SH-SY5Y (cell line): Measurements from ENCODE around the gene PCSK5.

Source experiments
- GATA2 ChIP-seq: IDR thresholded peaks from 2 replicates; pipeline ENCODE4 v1.6.1; 2011; ENCODE audit warnings: mild to moderate bottlenecking, low read depth, low read length
- GATA3 ChIP-seq: IDR thresholded peaks from 2 replicates; pipeline ENCODE4 v1.6.1; 2011; ENCODE audit warnings: low read depth, mild to moderate bottlenecking, low read length, moderate library complexity

- TF ChIP-seq GATA3 (no peak), GATA2 (no peak)
These were observed 127.8 kb downstream of the PCSK5 start for GRCh38 chr9:76018235-76018634.
